H1 (cell line): Measurements from ENCODE around the gene EGR1. TPM values are rescaled to one million over a fixed set of nuclear protein-coding genes. Genes with fewer than 3 reads are reported as not detected.

ENCODE experiments used
- BACH1 ChIP-seq: IDR thresholded peaks from 2 replicates; pipeline ENCODE4 v1.6.1; 2012; ENCODE audit warnings: low read length, improper control_type of control experiment
- CBX8 ChIP-seq: fragments of 300-800, 300-1000 bp; sonication (generic); IDR thresholded peaks from 2 replicates; pipeline ENCODE4 v1.7.1; 2016; ENCODE audit warnings: low read depth, low read length, borderline replicate concordance
- CHD1 ChIP-seq: IDR thresholded peaks from 2 replicates; pipeline ENCODE4 v1.6.1; 2012; ENCODE audit warnings: low read depth, low read length, improper control_type of control experiment
- CTCF ChIP-seq, 3 experiments: IDR thresholded peaks; 1 replicate in 2 of 3; 2 replicates in 1 of 3; pipeline versions ENCODE4 v1.5.1 to v1.6.1; 2011; ENCODE audit warnings: low read length in 3 of 3, mild to moderate bottlenecking in 3 of 3, inconsistent platforms in 2 of 3, low read depth in 1 of 3, moderate library complexity in 1 of 3; ENCODE audit not compliant: insufficient read depth in 1 of 3; ENCODE audit errors: control extremely low read depth in 1 of 3
- NRF1 ChIP-seq: IDR thresholded peaks from 2 replicates; pipeline ENCODE4 v1.6.1; 2011; ENCODE audit warnings: mild to moderate bottlenecking, low read depth, low read length, improper control_type of control experiment
- RFX5 ChIP-seq: IDR thresholded peaks from 2 replicates; pipeline ENCODE4 v1.6.1; 2011; ENCODE audit warnings: low read depth, low read length, improper control_type of control experiment, borderline replicate concordance
- TAF7 ChIP-seq: optimal IDR thresholded peaks from 2 replicates; pipeline ENCODE3; 2011; ENCODE audit warnings: low read depth, mild to moderate bottlenecking, inconsistent platforms, low read length, moderate library complexity, borderline replicate concordance
- polyA plus RNA-seq, 7 experiments: library from polyadenylated mRNA; depleted of rRNA in 3 of 7; stranded (reverse) in 5 of 7; unstranded in 2 of 7; fragments of >200 nt in 5 of 7; fragments of 200-250 nt in 2 of 7; gene quantifications; 1 replicate in 5 of 7; 2 replicates in 1 of 7; 4 replicates in 1 of 7; pipeline versions ENCODE4 v1.2.1 to v1.2.3, GENCODE V29; 2011 to 2013; ENCODE audit warnings: missing spikeins in 2 of 7, mixed read lengths in 2 of 7
- total RNA-seq: library from RNA; stranded (reverse); fragmentation: NEBNext Ultra II Directional; extraction: Animal tissue kit (Norgen Biotek cat#: 25700); gene quantifications from 2 replicates; pipeline ENCODE4 v1.2.1, GENCODE V29; 2021

Gene EGR1
- total and polyA plus RNA-seq, 2 of the 8 experiments (the other 6 are each of a cell fraction or from before 2014, with no cell fraction given): 16.2 to 35.5 TPM

- TF ChIP-seq CTCF (IDR thresholded peaks at IDR 0.05; ENCODE audit: control extremely low read depth in 1 of 3, insufficient read depth in 1 of 3, low read depth in 1 of 3, low read length in 3 of 3) (no peak), TAF7 (no peak), BACH1 (no peak), RFX5 (no peak), CBX8 (no peak), NRF1 (no peak), CHD1 (no peak)
- TF ChIP-seq, all 59 proteins: peak for 0
Measured at GRCh38 chr5:138450971-138451370, 14.3 kb upstream of the EGR1 start (continued).
